Keratinocyte (primary cell): ENCODE results near the gene CENPP. TPM values are rescaled to one million over a fixed set of nuclear protein-coding genes. Genes with fewer than 3 reads are reported as not detected.

ENCODE experiments used
- DNase-seq: peaks from one replicate; pipeline ENCODE4 v3.0.0-alpha.2; 2011; ENCODE audit warnings: low read depth, missing footprints, low spot score
- FAIRE-seq: peaks from 2 replicates; lab custom pipeline; 2011; peaks lifted over from hg19 to GRCh38; lab: Jason Lieb, UNC
- H2AFZ ChIP-seq: 2 replicates; pipeline ENCODE4 v1.6.0; 2012; ENCODE audit warnings: low read length, control low read depth, inconsistent platforms; ENCODE audit not compliant: control insufficient read depth
- H3K27ac ChIP-seq: 2 replicates; pipeline ENCODE4 v1.5.1; 2011; ENCODE audit warnings: low read length; ENCODE audit not compliant: control insufficient read depth, insufficient read depth
- H3K27me3 ChIP-seq: 3 replicates; pipeline ENCODE4 v1.6.0; 2011; ENCODE audit warnings: low read length; ENCODE audit not compliant: control insufficient read depth, insufficient read depth; ENCODE audit errors: extremely low read depth
- H3K36me3 ChIP-seq, 2 experiments: 2 replicates in 1 of 2; 3 replicates in 1 of 2; pipeline ENCODE4 v1.5.1; 2011; ENCODE audit warnings: low read length in 2 of 2, mild to moderate bottlenecking in 1 of 2; ENCODE audit not compliant: control insufficient read depth in 2 of 2, insufficient read depth in 2 of 2; ENCODE audit errors: extremely low read depth in 1 of 2
- H3K4me1 ChIP-seq: 3 replicates; pipeline ENCODE4 v1.5.1; 2011; ENCODE audit warnings: low read length; ENCODE audit not compliant: control insufficient read depth, insufficient read depth; ENCODE audit errors: extremely low read depth
- H3K4me2 ChIP-seq: 3 replicates; pipeline ENCODE4 v1.6.0; 2011; ENCODE audit warnings: low read depth, low read length; ENCODE audit not compliant: control insufficient read depth, insufficient read depth; ENCODE audit errors: extremely low read depth
- H3K4me3 ChIP-seq, 3 experiments: fragments of 200-600 bp in 1 of 3; sonication (generic) in 1 of 3; 2 replicates in 2 of 3; 3 replicates in 1 of 3; pipeline ENCODE4 v1.5.1; 2011 to 2016; ENCODE audit warnings: low read length in 3 of 3, mild to moderate bottlenecking in 3 of 3, control low read depth in 2 of 3, inconsistent platforms in 1 of 3, low read depth in 1 of 3, mixed read lengths in 1 of 3, mixed run types in 1 of 3, moderate library complexity in 1 of 3; ENCODE audit not compliant: control insufficient read depth in 2 of 3, insufficient read depth in 2 of 3; ENCODE audit errors: extremely low read depth in 1 of 3
- H3K79me2 ChIP-seq: 2 replicates; pipeline ENCODE4 v1.6.0; 2012; ENCODE audit warnings: low read length; ENCODE audit not compliant: control insufficient read depth, insufficient read depth
- H3K9ac ChIP-seq: 3 replicates; pipeline ENCODE4 v1.6.0; 2011; ENCODE audit warnings: low read length; ENCODE audit not compliant: control insufficient read depth, insufficient read depth; ENCODE audit errors: extremely low read depth
- H3K9me1 ChIP-seq: 3 replicates; pipeline ENCODE4 v1.6.0; 2011; ENCODE audit warnings: low read length; ENCODE audit not compliant: control insufficient read depth, insufficient read depth; ENCODE audit errors: extremely low read depth
- H3K9me3 ChIP-seq: 2 replicates; pipeline ENCODE4 v1.5.1; 2012; ENCODE audit warnings: low read depth, low read length; ENCODE audit not compliant: control insufficient read depth
- H4K20me1 ChIP-seq: 3 replicates; pipeline ENCODE4 v1.6.0; 2011; ENCODE audit warnings: low read length; ENCODE audit not compliant: control insufficient read depth, insufficient read depth; ENCODE audit errors: extremely low read depth
- CTCF ChIP-seq, 3 experiments: IDR thresholded peaks in 1 of 3; conservative IDR thresholded peaks in 1 of 3; optimal IDR thresholded peaks in 1 of 3; 2 replicates in 2 of 3; 3 replicates in 1 of 3; pipeline versions ENCODE3 to v1.5.1; 2011; ENCODE audit warnings: low read length in 3 of 3, mild to moderate bottlenecking in 3 of 3, moderate library complexity in 2 of 3, control low read depth in 1 of 3, inconsistent platforms in 1 of 3; ENCODE audit not compliant: insufficient read depth in 2 of 3; ENCODE audit errors: extremely low read depth in 1 of 3
- EZH2 ChIP-seq: IDR thresholded peaks from one replicate; pipeline ENCODE4 v1.6.1; 2012; ENCODE audit warnings: inconsistent platforms, mild to moderate bottlenecking, low read length, moderate library complexity
- dilution Hi-C: fragments of 300-500 bp; cut with MboI; formaldehyde crosslinking; loops from one replicate; pipeline ENCODE4 v1.7.0; 2020; ENCODE audit warnings: low sequenced_read_pairs; ENCODE audit not compliant: extremely low pct_ligation_motif_present
- polyA plus RNA-seq, 5 experiments: library from polyadenylated mRNA; depleted of rRNA in 3 of 5; stranded (reverse) in 3 of 5; stranded (forward) in 1 of 5; unstranded in 1 of 5; fragments of >200 nt; gene quantifications; 1 replicate in 1 of 5; 2 replicates in 3 of 5; 3 replicates in 1 of 5; pipeline versions ENCODE4 v1.2.1 to v1.2.3, GENCODE V29; 2011 to 2012; ENCODE audit warnings: missing spikeins in 2 of 5, low read depth in 1 of 5, low replicate concordance in 1 of 5

Gene CENPP
- polyA plus RNA-seq, 1 donor (not counting 4 experiments of a cell fraction or from before 2014, with no cell fraction given), result 6.7 TPM

- DNase-seq, result no peak
- no peak for FAIRE-seq
- no peaks in the 10 kb centered on the region for H3K9me3 ChIP-seq
- H3K36me3 ChIP-seq, result no peaks in the 10 kb centered on the region
- H4K20me1 ChIP-seq, result no peaks in the 10 kb centered on the region
- H3K79me2 ChIP-seq, result no peaks in the 10 kb centered on the region
- no peak overlapping the region for H3K4me3 ChIP-seq
- H3K27me3 ChIP-seq, result no peaks in the 10 kb centered on the region
- no peak overlapping the region for H3K4me2 ChIP-seq
- no peak overlapping the region for H3K9ac ChIP-seq
- no peak overlapping the region for H2AFZ ChIP-seq
- H3K4me1 ChIP-seq, result peaks cover 9% of the 10 kb centered on the region
- H3K27ac ChIP-seq, result no peak overlapping the region
- no peaks in the 10 kb centered on the region for H3K9me1 ChIP-seq
- dilution Hi-C loops, result no loop called here
- TF ChIP-seq EZH2 (no peak), CTCF (optimal IDR thresholded peaks at IDR 0.05 in 1 of 3, IDR thresholded peaks at IDR 0.05 in 1 of 3, conservative IDR thresholded peaks at IDR 0.05 in 1 of 3; ENCODE audit: extremely low read depth in 1 of 3, insufficient read depth in 2 of 3, low read length in 3 of 3) (no peak)
Measured at GRCh38 chr9:92563116-92564100, 237.7 kb downstream of the CENPP start.

- DNase-seq (no peak), FAIRE-seq (no peak)
- H3K79me2 ChIP-seq, result no peaks in the 10 kb centered on the region
- H3K9me1 ChIP-seq, result no peaks in the 10 kb centered on the region
- H3K4me1 ChIP-seq, result peaks cover 9% of the 10 kb centered on the region
- H4K20me1 ChIP-seq, result no peaks in the 10 kb centered on the region
- no peaks in the 10 kb centered on the region for H3K9me3 ChIP-seq
- H3K4me3 ChIP-seq, result no peak overlapping the region
- no peak overlapping the region for H2AFZ ChIP-seq
- dilution Hi-C loops, result no loop called here
- no peak for TF ChIP-seq CTCF (optimal IDR thresholded peaks at IDR 0.05 in 1 of 3, IDR thresholded peaks at IDR 0.05 in 1 of 3, conservative IDR thresholded peaks at IDR 0.05 in 1 of 3; ENCODE audit: extremely low read depth in 1 of 3, insufficient read depth in 2 of 3, low read length in 3 of 3)
- no peak overlapping the region for H3K4me2 ChIP-seq
- H3K27ac ChIP-seq, result no peak overlapping the region
- no peak overlapping the region for H3K9ac ChIP-seq
- H3K36me3 ChIP-seq, result no peaks in the 10 kb centered on the region
- no peaks in the 10 kb centered on the region for H3K27me3 ChIP-seq
Measured at GRCh38 chr9:92564504-92564903, 238.8 kb downstream of the CENPP start.
